Cardiac muscle cell (in vitro differentiated cells and primary cell): ENCODE data around the gene HOXC13. TPM values are rescaled to one million over a fixed set of nuclear protein-coding genes. Genes with fewer than 3 reads are reported as not detected.

Experiments
- DNase-seq, 2 donors: peaks; one replicate each; pipeline versions ENCODE4 v3.0.0 to v3.0.0-alpha.2; 2010 to 2017; ENCODE audit warnings: low read depth in 1 of 2, low spot score in 1 of 2
- H3K27ac ChIP-seq: fragments of 200-600 bp; sonication (generic); 2 replicates; pipeline ENCODE4 v1.5.1; 2016
- H3K27me3 ChIP-seq: fragments of 200-600 bp; sonication (generic); 2 replicates; pipeline ENCODE4 v1.6.0; 2016; ENCODE audit warnings: control low read depth
- H3K36me3 ChIP-seq: fragments of 200-600 bp; sonication (generic); 2 replicates; pipeline ENCODE4 v1.5.1; 2016; ENCODE audit warnings: control low read depth
- H3K4me1 ChIP-seq: fragments of 200-600 bp; sonication (generic); 2 replicates; pipeline ENCODE4 v1.8.1; 2017; ENCODE audit warnings: low read depth, mild to moderate bottlenecking, mixed run types
- H3K4me3 ChIP-seq: fragments of 200-600 bp; sonication (generic); 2 replicates; pipeline ENCODE4 v1.5.1; 2016; ENCODE audit warnings: mild to moderate bottlenecking
- H3K9me3 ChIP-seq: fragments of 200-600 bp; sonication (generic); 2 replicates; pipeline ENCODE4 v1.5.1; 2017; ENCODE audit warnings: low read depth, mild to moderate bottlenecking, control low read depth
- polyA plus RNA-seq: library from polyadenylated mRNA; unstranded; fragments of >200 nt; fragmentation: Nextera tagmentation; extraction: Ambion mirVana; gene quantifications from 2 replicates; pipeline ENCODE4 v1.2.1, GENCODE V29; 2016
- total RNA-seq: library from RNA; depleted of rRNA; stranded (reverse); fragments of >200 nt; gene quantifications from 2 replicates; pipeline ENCODE4 v1.2.3, GENCODE V29; 2016
- TF ChIP-seq, protein P1 (sequence below): IDR thresholded peaks from 2 replicates; pipeline ENCODE4 v1.5.1; 2012; ENCODE audit warnings: low read depth, mild to moderate bottlenecking, low read length

The HOXC13 gene
- total and polyA plus RNA-seq, 2 experiments from 2014 or later, result not detected

- DNase-seq, result no peak
- H3K4me3 ChIP-seq, result no peak overlapping the region
- H3K9me3 ChIP-seq, result no peaks in the 10 kb centered on the region
- no peaks in the 10 kb centered on the region for H3K36me3 ChIP-seq
- peaks cover 98% of the 10 kb centered on the region for H3K27me3 ChIP-seq
- H3K27ac ChIP-seq, result no peak overlapping the region
- no peaks in the 10 kb centered on the region for H3K4me1 ChIP-seq
- TF ChIP-seq, protein P1, sequence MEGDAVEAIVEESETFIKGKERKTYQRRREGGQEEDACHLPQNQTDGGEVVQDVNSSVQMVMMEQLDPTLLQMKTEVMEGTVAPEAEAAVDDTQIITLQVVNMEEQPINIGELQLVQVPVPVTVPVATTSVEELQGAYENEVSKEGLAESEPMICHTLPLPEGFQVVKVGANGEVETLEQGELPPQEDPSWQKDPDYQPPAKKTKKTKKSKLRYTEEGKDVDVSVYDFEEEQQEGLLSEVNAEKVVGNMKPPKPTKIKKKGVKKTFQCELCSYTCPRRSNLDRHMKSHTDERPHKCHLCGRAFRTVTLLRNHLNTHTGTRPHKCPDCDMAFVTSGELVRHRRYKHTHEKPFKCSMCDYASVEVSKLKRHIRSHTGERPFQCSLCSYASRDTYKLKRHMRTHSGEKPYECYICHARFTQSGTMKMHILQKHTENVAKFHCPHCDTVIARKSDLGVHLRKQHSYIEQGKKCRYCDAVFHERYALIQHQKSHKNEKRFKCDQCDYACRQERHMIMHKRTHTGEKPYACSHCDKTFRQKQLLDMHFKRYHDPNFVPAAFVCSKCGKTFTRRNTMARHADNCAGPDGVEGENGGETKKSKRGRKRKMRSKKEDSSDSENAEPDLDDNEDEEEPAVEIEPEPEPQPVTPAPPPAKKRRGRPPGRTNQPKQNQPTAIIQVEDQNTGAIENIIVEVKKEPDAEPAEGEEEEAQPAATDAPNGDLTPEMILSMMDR, result no peak
Measured at GRCh38 chr12:53916788-53917655, 21.6 kb upstream of the HOXC13 start.

- DNase-seq, result no peak
- Histone ChIP-seq H3K27me3 (peaks cover 100% of the 10 kb centered on the region), H3K4me3 (no peak overlapping the region), H3K4me1 (no peaks in the 10 kb centered on the region), H3K9me3 (no peaks in the 10 kb centered on the region), H3K27ac (no peak overlapping the region), H3K36me3 (no peaks in the 10 kb centered on the region)
- TF ChIP-seq, protein P1, result no peak
Measured at GRCh38 chr12:53924521-53925405, 13.9 kb upstream of the HOXC13 start.

DNA sequence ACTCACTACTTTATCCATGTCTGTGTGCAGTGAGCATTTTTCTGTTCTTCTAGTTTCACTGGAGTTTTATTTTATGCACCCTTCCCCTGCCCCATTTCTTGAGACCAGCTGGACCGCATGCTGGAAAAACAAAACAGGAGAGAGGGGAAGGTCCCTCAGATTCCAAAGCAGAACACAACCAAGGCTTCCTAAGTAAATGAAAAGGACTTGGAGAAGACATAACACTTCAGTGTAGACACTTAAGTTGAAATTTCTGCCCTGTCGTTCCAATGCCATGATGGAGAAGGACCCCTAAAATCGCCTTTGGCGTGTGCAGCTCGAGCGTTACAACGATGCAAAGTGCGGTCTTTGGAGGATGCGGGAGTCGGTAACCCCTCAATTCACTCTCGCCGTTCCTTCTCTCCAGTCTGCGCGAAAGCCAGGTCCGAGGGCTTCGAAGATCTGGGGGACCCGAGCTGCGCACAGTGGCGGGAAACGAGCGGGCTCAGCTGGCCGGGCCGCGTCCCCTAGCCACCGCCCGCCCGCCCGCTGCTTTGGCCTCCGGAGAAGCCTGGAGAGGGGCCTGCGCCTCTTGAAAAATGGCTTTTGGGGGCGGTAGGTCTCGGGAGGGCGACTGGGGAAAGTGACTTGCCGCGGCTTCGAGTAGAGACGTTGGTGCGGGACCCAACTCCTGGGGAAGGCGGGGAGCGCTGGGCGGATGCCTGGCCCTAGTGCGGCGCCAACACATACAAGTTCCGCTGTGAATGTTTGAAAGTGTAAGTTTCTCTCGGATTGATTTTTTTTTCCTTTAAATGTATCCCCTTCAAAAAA is 11.2 kb upstream of the HOXC13 start:
- TF ChIP-seq, protein P1, result no peak
- no peak overlapping the region for H3K4me3 ChIP-seq
- no peaks in the 10 kb centered on the region for H3K4me1 ChIP-seq
- no peaks in the 10 kb centered on the region for H3K36me3 ChIP-seq
- DNase-seq, result no peak
- no peaks in the 10 kb centered on the region for H3K9me3 ChIP-seq
- peaks cover 100% of the 10 kb centered on the region for H3K27me3 ChIP-seq
- no peak overlapping the region for H3K27ac ChIP-seq

GRCh38 chr12:53928054-53928835 is 10.4 kb upstream of the HOXC13 start:
- TF ChIP-seq, protein P1, result no peak
- DNase-seq, result no peak
- H3K27ac ChIP-seq, result no peak overlapping the region
- no peaks in the 10 kb centered on the region for H3K4me1 ChIP-seq
- H3K36me3 ChIP-seq, result no peaks in the 10 kb centered on the region
- H3K27me3 ChIP-seq, result peaks cover 100% of the 10 kb centered on the region
- H3K4me3 ChIP-seq, result no peak overlapping the region
- H3K9me3 ChIP-seq, result no peaks in the 10 kb centered on the region

DNA sequence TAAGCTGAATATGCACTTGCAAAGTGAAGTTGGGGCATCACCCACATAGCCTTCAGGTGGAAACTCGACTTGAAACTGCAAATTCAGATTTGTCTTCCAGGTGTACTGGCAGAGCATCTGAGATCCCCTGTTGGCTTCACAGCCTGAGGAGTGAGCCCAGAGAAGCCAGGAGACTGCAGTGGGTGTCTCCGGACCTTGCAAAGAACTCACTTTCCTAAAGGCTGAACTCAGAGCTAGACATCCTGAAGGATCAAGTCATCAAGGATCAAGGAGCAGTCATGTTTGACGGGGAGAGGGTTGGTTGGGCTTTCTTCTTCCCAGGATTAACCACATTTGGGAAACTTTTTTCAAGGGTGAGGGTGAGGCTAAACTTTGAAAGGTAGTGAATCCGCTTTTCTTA is 9.1 kb upstream of the HOXC13 start:
- no peaks in the 10 kb centered on the region for H3K4me1 ChIP-seq
- no peak for DNase-seq
- no peak overlapping the region for H3K27ac ChIP-seq
- TF ChIP-seq, protein P1, result no peak
- H3K27me3 ChIP-seq, result peaks cover 100% of the 10 kb centered on the region
- no peaks in the 10 kb centered on the region for H3K9me3 ChIP-seq
- no peak overlapping the region for H3K4me3 ChIP-seq
- no peaks in the 10 kb centered on the region for H3K36me3 ChIP-seq
